H1 (cell line): Measurements from ENCODE around the gene CLEC4E. TPM values are rescaled to one million over a fixed set of nuclear protein-coding genes. Genes with fewer than 3 reads are reported as not detected.

Experiments used
- CHD7 ChIP-seq: fragments of 300-600 bp; sonication (generic); IDR thresholded peaks from 2 replicates; pipeline ENCODE4 v1.7.1; 2012; ENCODE audit warnings: low read length, moderate library complexity, mild to moderate bottlenecking, inconsistent platforms; ENCODE audit not compliant: insufficient replicate concordance
- EGR1 ChIP-seq: IDR thresholded peaks from 2 replicates; pipeline ENCODE4 v1.6.1; 2011; ENCODE audit warnings: low read depth, low read length, borderline replicate concordance
- EP300 ChIP-seq, 2 experiments: IDR thresholded peaks; 1 replicate in 1 of 2; 2 replicates in 1 of 2; pipeline ENCODE4 v1.6.1; 2011 to 2012; ENCODE audit warnings: low read depth in 2 of 2, low read length in 2 of 2, mild to moderate bottlenecking in 2 of 2, borderline replicate concordance in 1 of 2, inconsistent platforms in 1 of 2, moderate library complexity in 1 of 2
- EZH2 ChIP-seq: fragments of 200-600 bp; sonication (generic); IDR thresholded peaks from 2 replicates; pipeline ENCODE4 v1.7.1; 2012; ENCODE audit warnings: low read depth, mild to moderate bottlenecking, moderate library complexity, low read length, inconsistent platforms; ENCODE audit not compliant: severe bottlenecking
- FOSL1 ChIP-seq: IDR thresholded peaks from 2 replicates; pipeline ENCODE4 v1.6.1; 2011; ENCODE audit warnings: mild to moderate bottlenecking, low read depth, low read length, moderate library complexity; ENCODE audit not compliant: insufficient read depth
- GABPA ChIP-seq: IDR thresholded peaks from 2 replicates; pipeline ENCODE4 v1.6.1; 2011; ENCODE audit warnings: mild to moderate bottlenecking, low read length, moderate library complexity, borderline replicate concordance; ENCODE audit not compliant: insufficient read depth
- JUN ChIP-seq: IDR thresholded peaks from 2 replicates; pipeline ENCODE4 v1.6.1; 2011; ENCODE audit warnings: low read depth, mild to moderate bottlenecking, improper control_type of control experiment, low read length
- JUND ChIP-seq: IDR thresholded peaks from 2 replicates; pipeline ENCODE4 v1.6.1; 2011; ENCODE audit warnings: mild to moderate bottlenecking, improper control_type of control experiment, low read length
- MAX ChIP-seq: IDR thresholded peaks from 2 replicates; pipeline ENCODE4 v1.6.1; 2012; ENCODE audit warnings: inconsistent platforms
- POLR2A ChIP-seq, 2 experiments: IDR thresholded peaks; 1 replicate in 1 of 2; 2 replicates in 1 of 2; pipeline ENCODE4 v1.6.1; 2011; ENCODE audit warnings: low read depth in 2 of 2, low read length in 2 of 2, mild to moderate bottlenecking in 2 of 2; ENCODE audit errors: control extremely low read depth in 1 of 2
- SP2 ChIP-seq: IDR thresholded peaks from 2 replicates; pipeline ENCODE4 v1.6.1; 2012; ENCODE audit warnings: mild to moderate bottlenecking, low read length, inconsistent platforms
- TCF12 ChIP-seq: IDR thresholded peaks from 2 replicates; pipeline ENCODE4 v1.6.1; 2011; ENCODE audit warnings: low read depth, mild to moderate bottlenecking, low read length
- polyA plus RNA-seq, 7 experiments: library from polyadenylated mRNA; depleted of rRNA in 3 of 7; stranded (reverse) in 5 of 7; unstranded in 2 of 7; fragments of >200 nt in 5 of 7; fragments of 200-250 nt in 2 of 7; gene quantifications; 1 replicate in 5 of 7; 2 replicates in 1 of 7; 4 replicates in 1 of 7; pipeline versions ENCODE4 v1.2.1 to v1.2.3, GENCODE V29; 2011 to 2013; ENCODE audit warnings: missing spikeins in 2 of 7, mixed read lengths in 2 of 7
- total RNA-seq: library from RNA; stranded (reverse); fragmentation: NEBNext Ultra II Directional; extraction: Animal tissue kit (Norgen Biotek cat#: 25700); gene quantifications from 2 replicates; pipeline ENCODE4 v1.2.1, GENCODE V29; 2021

The CLEC4E gene
- total and polyA plus RNA-seq, 2 of the 8 experiments (the other 6 are each of a cell fraction or from before 2014, with no cell fraction given), result 0.03 TPM; not detected in 1

- TF ChIP-seq CHD7 (no peak), FOSL1 (no peak), JUN (no peak), EGR1 (no peak), POLR2A (IDR thresholded peaks at IDR 0.05; ENCODE audit: control extremely low read depth in 1 of 2, low read depth in 2 of 2, low read length in 2 of 2) (no peak), TCF12 (no peak), EZH2 (no peak), EP300 (IDR thresholded peaks at IDR 0.05; ENCODE audit: borderline replicate concordance in 1 of 2, low read depth in 2 of 2, low read length in 2 of 2) (no peak), MAX (no peak), GABPA (no peak), SP2 (no peak), JUND (no peak)
These were observed 37.2 kb upstream of the CLEC4E start (continued) for GRCh38 chr12:8577879-8578278.
